H9 (cell line): ENCODE measurements around the gene AREG. TPM values are rescaled to one million over a fixed set of nuclear protein-coding genes. Genes with fewer than 3 reads are reported as not detected.

Source experiments
- DNase-seq: peaks from one replicate; pipeline ENCODE4 v3.0.0-alpha.2; 2017
- H2AFZ ChIP-seq: one replicate; pipeline ENCODE4 v1.6.1; 2013; ENCODE audit warnings: mild to moderate bottlenecking, low read length, control low read depth, moderate library complexity
- H2AK5ac ChIP-seq: 2 replicates; pipeline ENCODE4 v1.6.1; 2013; ENCODE audit warnings: low read length, control low read depth, mixed read lengths; ENCODE audit not compliant: insufficient read length
- H2BK120ac ChIP-seq: one replicate; pipeline ENCODE4 v1.6.1; 2013; ENCODE audit warnings: low read depth, mild to moderate bottlenecking, low read length, control low read depth, inconsistent platforms; ENCODE audit not compliant: poor library complexity, severe bottlenecking
- H2BK12ac ChIP-seq: 2 replicates; pipeline ENCODE4 v1.6.1; 2013; ENCODE audit warnings: low read length, control low read depth, mixed read lengths, low read depth; ENCODE audit not compliant: insufficient read length
- H2BK15ac ChIP-seq: 2 replicates; pipeline ENCODE4 v1.6.1; 2013; ENCODE audit warnings: low read depth, low read length, control low read depth
- H2BK20ac ChIP-seq: one replicate; pipeline ENCODE4 v1.6.1; 2013; ENCODE audit warnings: low read depth, mild to moderate bottlenecking, low read length, control low read depth, inconsistent platforms; ENCODE audit not compliant: poor library complexity, severe bottlenecking
- H2BK5ac ChIP-seq: 2 replicates; pipeline ENCODE4 v1.6.1; 2013; ENCODE audit warnings: low read length, control low read depth, mixed read lengths; ENCODE audit not compliant: insufficient read length
- H3K14ac ChIP-seq: 2 replicates; pipeline ENCODE4 v1.6.1; 2013; ENCODE audit warnings: low read length, control low read depth; ENCODE audit not compliant: insufficient read depth
- H3K18ac ChIP-seq: 2 replicates; pipeline ENCODE4 v1.6.1; 2013; ENCODE audit warnings: low read depth, mild to moderate bottlenecking, mixed read lengths, low read length, control low read depth; ENCODE audit not compliant: insufficient read length
- H3K23ac ChIP-seq: 2 replicates; pipeline ENCODE4 v1.6.1; 2013; ENCODE audit warnings: low read length, control low read depth, mixed read lengths, low read depth; ENCODE audit not compliant: insufficient read length
- H3K23me2 ChIP-seq: 2 replicates; pipeline ENCODE4 v1.6.1; 2013; ENCODE audit warnings: low read depth, mild to moderate bottlenecking, mixed read lengths, low read length, control low read depth; ENCODE audit not compliant: insufficient read length, poor library complexity, severe bottlenecking
- H3K27ac ChIP-seq: 2 replicates; pipeline ENCODE4 v1.5.1; 2013; ENCODE audit warnings: low read length, control low read depth, mixed read lengths, low read depth; ENCODE audit not compliant: insufficient read length
- H3K27me3 ChIP-seq: 2 replicates; pipeline ENCODE4 v1.6.1; 2013; ENCODE audit warnings: low read length, control low read depth, inconsistent platforms; ENCODE audit not compliant: insufficient read depth
- H3K4ac ChIP-seq: 2 replicates; pipeline ENCODE4 v1.6.1; 2013; ENCODE audit warnings: low read depth, mild to moderate bottlenecking, control low read depth, inconsistent platforms, low read length, moderate library complexity
- H3K4me1 ChIP-seq: 2 replicates; pipeline ENCODE4 v1.6.1; 2013; ENCODE audit warnings: low read length, control low read depth, inconsistent platforms; ENCODE audit not compliant: insufficient read depth
- H3K4me2 ChIP-seq: 2 replicates; pipeline ENCODE4 v1.6.1; 2013; ENCODE audit warnings: low read length, control low read depth, mixed read lengths; ENCODE audit not compliant: insufficient read length, insufficient read depth
- H3K56ac ChIP-seq: 2 replicates; pipeline ENCODE4 v1.6.1; 2013; ENCODE audit warnings: low read depth, mild to moderate bottlenecking, mixed read lengths, low read length, control low read depth; ENCODE audit not compliant: insufficient read length
- H3K79me1 ChIP-seq: 2 replicates; pipeline ENCODE4 v1.6.1; 2013; ENCODE audit warnings: low read depth, mild to moderate bottlenecking, moderate library complexity, low read length, control low read depth, inconsistent platforms; ENCODE audit not compliant: insufficient read depth, poor library complexity, severe bottlenecking
- H3K79me2 ChIP-seq: 2 replicates; pipeline ENCODE4 v1.6.1; 2013; ENCODE audit warnings: low read length, control low read depth, inconsistent platforms; ENCODE audit not compliant: insufficient read depth
- H3K9ac ChIP-seq: 2 replicates; pipeline ENCODE4 v1.6.1; 2013; ENCODE audit warnings: low read length, control low read depth, mixed read lengths; ENCODE audit not compliant: insufficient read length; ENCODE audit errors: extremely low read depth
- H3K9me3 ChIP-seq: one replicate; pipeline ENCODE4 v1.6.1; 2013; ENCODE audit warnings: low read depth, low read length, inconsistent platforms; ENCODE audit not compliant: control insufficient read depth
- H3T11ph ChIP-seq: one replicate; pipeline ENCODE4 v1.6.1; 2013; ENCODE audit warnings: mild to moderate bottlenecking, low read length, control low read depth, inconsistent platforms
- H4K20me1 ChIP-seq: one replicate; pipeline ENCODE4 v1.6.1; 2013; ENCODE audit not compliant: control insufficient read depth, insufficient read length, insufficient read depth
- H4K5ac ChIP-seq: 2 replicates; pipeline ENCODE4 v1.6.1; 2013; ENCODE audit warnings: low read depth, mild to moderate bottlenecking, mixed read lengths, low read length, control low read depth; ENCODE audit not compliant: insufficient read length
- H4K8ac ChIP-seq: replicated peaks from 2 replicates; pipeline ENCODE4 v1.6.1; 2013; ENCODE audit warnings: low read length, control low read depth, mixed read lengths, low read depth; ENCODE audit not compliant: insufficient read length
- H4K91ac ChIP-seq: 2 replicates; pipeline ENCODE4 v1.6.1; 2013; ENCODE audit warnings: low read depth, mild to moderate bottlenecking, moderate library complexity, mixed read lengths, low read length, control low read depth; ENCODE audit not compliant: insufficient read length
- H3K27ac Mint-ChIP-seq, 3 experiments: 2 replicates in 2 of 3; 3 replicates in 1 of 3; pipeline ENCODE4 v1.8.0; 2020 to 2021; ENCODE audit warnings: mixed read lengths in 3 of 3, mild to moderate bottlenecking in 1 of 3, moderate library complexity in 1 of 3
- H3K27me3 Mint-ChIP-seq: 2 replicates; pipeline ENCODE4 v1.8.0; 2021; ENCODE audit warnings: low read depth, mild to moderate bottlenecking, moderate library complexity, mixed read lengths
- H3K36me3 Mint-ChIP-seq, 3 experiments: 2 replicates in 2 of 3; 3 replicates in 1 of 3; pipeline ENCODE4 v1.8.0; 2020 to 2021; ENCODE audit warnings: low read depth in 3 of 3, mixed read lengths in 3 of 3; ENCODE audit not compliant: insufficient read depth in 1 of 3
- H3K4me1 Mint-ChIP-seq, 2 experiments: 2 replicates each; pipeline ENCODE4 v1.8.0; 2020; ENCODE audit warnings: mixed read lengths in 2 of 2
- H3K4me3 Mint-ChIP-seq, 2 experiments: 2 replicates in 1 of 2; 3 replicates in 1 of 2; pipeline ENCODE4 v1.8.0; 2020 to 2021; ENCODE audit warnings: mild to moderate bottlenecking in 2 of 2, mixed read lengths in 2 of 2, moderate library complexity in 1 of 2
- H3K9me3 Mint-ChIP-seq, 2 experiments: 2 replicates in 1 of 2; 3 replicates in 1 of 2; pipeline ENCODE4 v1.8.0; 2020; ENCODE audit warnings: mild to moderate bottlenecking in 2 of 2, mixed read lengths in 2 of 2, moderate library complexity in 1 of 2
- total RNA-seq: library from RNA; stranded (reverse); gene quantifications from 2 replicates; pipeline ENCODE4 v1.2.1, GENCODE V29; 2021
- TF ChIP-seq, protein P1 (sequence below): fragments of 200-600 bp; sonication (generic); conservative IDR thresholded peaks from 3 replicates; pipeline ENCODE4 v1.8.0; 2021; ENCODE audit warnings: antibody characterized with exemption, mild to moderate bottlenecking

The AREG gene
- total RNA-seq, 1 experiment from 2014 or later = 0.28 TPM

GRCh38 chr4:74407891-74408290, 37.0 kb upstream of the AREG start:
- Mint-ChIP-seq H3K36me3 (no peaks in the 10 kb centered on the region), H3K4me3 (no peak overlapping the region), H3K27me3 (no peaks in the 10 kb centered on the region), H3K4me1 (peaks cover 12 to 13% of the 10 kb centered on the region in 2 experiments; a peak in 3 of 4 replicates), H3K9me3 (no peaks in the 10 kb centered on the region), H3K27ac (no peak overlapping the region)
- H2AK5ac ChIP-seq = no peak overlapping the region
- H3K4ac ChIP-seq = no peak overlapping the region
- no peak overlapping the region for H3K56ac ChIP-seq
- H3K79me1 ChIP-seq = no peaks in the 10 kb centered on the region
- no peaks in the 10 kb centered on the region for H3K9me3 ChIP-seq
- H3K9ac ChIP-seq = no peak overlapping the region
- no peak overlapping the region for H2BK12ac ChIP-seq
- H2AFZ ChIP-seq = no peak overlapping the region
- no peak overlapping the region for H3T11ph ChIP-seq
- DNase-seq = no peak
- no peaks in the 10 kb centered on the region for H3K27me3 ChIP-seq
- H3K23me2 ChIP-seq = no peaks in the 10 kb centered on the region
- no peak overlapping the region for H2BK120ac ChIP-seq
- TF ChIP-seq, protein P1, sequence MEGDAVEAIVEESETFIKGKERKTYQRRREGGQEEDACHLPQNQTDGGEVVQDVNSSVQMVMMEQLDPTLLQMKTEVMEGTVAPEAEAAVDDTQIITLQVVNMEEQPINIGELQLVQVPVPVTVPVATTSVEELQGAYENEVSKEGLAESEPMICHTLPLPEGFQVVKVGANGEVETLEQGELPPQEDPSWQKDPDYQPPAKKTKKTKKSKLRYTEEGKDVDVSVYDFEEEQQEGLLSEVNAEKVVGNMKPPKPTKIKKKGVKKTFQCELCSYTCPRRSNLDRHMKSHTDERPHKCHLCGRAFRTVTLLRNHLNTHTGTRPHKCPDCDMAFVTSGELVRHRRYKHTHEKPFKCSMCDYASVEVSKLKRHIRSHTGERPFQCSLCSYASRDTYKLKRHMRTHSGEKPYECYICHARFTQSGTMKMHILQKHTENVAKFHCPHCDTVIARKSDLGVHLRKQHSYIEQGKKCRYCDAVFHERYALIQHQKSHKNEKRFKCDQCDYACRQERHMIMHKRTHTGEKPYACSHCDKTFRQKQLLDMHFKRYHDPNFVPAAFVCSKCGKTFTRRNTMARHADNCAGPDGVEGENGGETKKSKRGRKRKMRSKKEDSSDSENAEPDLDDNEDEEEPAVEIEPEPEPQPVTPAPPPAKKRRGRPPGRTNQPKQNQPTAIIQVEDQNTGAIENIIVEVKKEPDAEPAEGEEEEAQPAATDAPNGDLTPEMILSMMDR = no peak
- no peak overlapping the region for H3K27ac ChIP-seq
- no peak overlapping the region for H4K8ac ChIP-seq
- no peaks in the 10 kb centered on the region; the same call in 1 of the 2 replicates for H3K4me1 ChIP-seq
- no peak overlapping the region for H3K4me2 ChIP-seq
- H2BK5ac ChIP-seq = no peak overlapping the region
- no peaks in the 10 kb centered on the region for H3K79me2 ChIP-seq
- H3K18ac ChIP-seq = no peak overlapping the region
- H4K91ac ChIP-seq = no peak overlapping the region
- no peak overlapping the region for H3K14ac ChIP-seq
- no peak overlapping the region for H2BK15ac ChIP-seq
- H3K23ac ChIP-seq = no peak overlapping the region
- no peak overlapping the region for H2BK20ac ChIP-seq
- H4K5ac ChIP-seq = no peak overlapping the region
- H4K20me1 ChIP-seq = no peaks in the 10 kb centered on the region
